HT1080 (cell line): ENCODE results near the gene IL20RA. TPM values are rescaled to one million over a fixed set of nuclear protein-coding genes. Genes with fewer than 3 reads are reported as not detected.

Experiments used
- DNase-seq: peaks from one replicate; pipeline ENCODE4 v3.0.0-alpha.2; 2015; ENCODE audit warnings: low read depth
- total RNA-seq: library from RNA; depleted of rRNA; stranded (reverse); fragments of >200 nt; shearing (Covaris generic); gene quantifications from 2 replicates; pipeline ENCODE4 v1.2.3, GENCODE V29; 2014

The IL20RA gene
- total RNA-seq, 1 experiment from 2014 or later: not detected

DNA sequence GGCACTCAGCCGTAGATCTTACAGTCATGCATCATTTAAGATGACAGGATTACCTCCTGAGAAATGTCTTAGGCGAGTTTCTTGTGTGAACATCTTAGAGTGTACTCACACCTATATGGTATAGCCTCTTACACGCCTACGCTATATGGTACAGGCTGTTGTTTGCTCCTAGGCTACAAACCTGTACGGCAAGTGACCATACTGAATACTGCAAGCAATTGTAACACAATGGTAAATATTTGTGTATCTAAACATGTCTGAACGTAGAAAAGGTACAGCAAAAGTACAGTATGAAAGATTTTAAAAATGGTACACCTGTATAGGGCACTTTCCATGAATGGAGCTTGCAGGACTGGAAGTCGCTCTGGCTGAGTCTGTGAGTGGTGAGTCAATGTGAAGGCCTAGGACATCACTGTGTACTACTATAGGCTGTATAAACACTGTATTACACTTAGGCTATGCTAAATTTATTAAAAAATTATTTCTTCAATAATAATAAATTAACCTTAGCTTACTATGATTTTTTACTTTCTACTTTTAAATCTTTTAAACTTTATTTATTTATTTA is 541 bp upstream of the IL20RA start:
- DNase-seq: no peak

DNA sequence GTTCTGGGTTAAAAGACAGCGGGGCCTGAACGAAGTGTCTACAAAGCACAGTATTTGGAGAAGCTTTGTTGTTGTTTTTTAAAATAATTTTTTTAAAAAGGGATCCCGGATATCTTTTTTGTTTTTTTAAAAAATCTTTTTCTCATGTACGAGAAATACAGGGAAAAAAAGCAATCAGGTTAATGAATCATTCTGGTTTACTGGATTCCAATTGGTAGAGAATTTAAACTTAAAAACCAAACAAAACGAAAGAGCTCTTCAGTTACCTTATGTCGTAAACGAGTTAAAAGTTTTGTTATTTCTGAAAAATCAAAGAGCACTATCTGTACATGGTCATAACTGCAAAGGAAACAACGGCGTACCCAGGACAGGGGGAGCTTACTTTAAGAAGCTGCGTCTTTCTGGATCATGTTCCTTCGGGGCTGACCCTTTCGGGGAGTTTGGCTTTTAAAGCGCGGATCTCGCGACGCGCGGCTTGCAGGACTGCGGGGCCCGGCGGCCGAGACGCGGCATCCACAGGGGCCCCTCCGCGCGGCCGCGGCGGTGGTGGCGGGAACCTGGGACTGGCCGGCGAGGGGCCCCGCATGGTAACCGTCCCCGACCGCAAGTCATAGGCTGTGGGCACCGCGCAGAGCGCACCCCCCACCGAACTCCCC is 927 bp downstream of the IL20RA start:
- DNase-seq: no peak

DNA sequence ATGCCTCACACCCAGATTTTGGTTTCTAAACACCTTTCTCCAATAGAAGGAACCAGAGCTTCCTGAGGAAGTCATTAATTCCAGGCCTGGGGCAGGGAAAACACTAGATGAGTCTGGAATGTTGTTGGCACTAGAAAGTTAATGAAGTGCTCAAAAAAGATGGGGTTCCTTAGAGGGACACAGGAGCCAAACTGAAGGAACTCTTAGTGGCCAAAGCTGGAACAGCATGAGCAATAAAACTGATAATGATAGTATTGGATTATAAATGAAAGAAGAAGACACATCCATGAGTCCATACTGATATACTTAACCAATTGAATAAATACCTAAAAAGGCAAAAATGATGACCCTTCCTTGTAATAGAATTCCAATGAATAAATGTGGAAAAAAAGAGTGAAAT is 4.4 kb downstream of the IL20RA start:
- DNase-seq: no peak

DNA sequence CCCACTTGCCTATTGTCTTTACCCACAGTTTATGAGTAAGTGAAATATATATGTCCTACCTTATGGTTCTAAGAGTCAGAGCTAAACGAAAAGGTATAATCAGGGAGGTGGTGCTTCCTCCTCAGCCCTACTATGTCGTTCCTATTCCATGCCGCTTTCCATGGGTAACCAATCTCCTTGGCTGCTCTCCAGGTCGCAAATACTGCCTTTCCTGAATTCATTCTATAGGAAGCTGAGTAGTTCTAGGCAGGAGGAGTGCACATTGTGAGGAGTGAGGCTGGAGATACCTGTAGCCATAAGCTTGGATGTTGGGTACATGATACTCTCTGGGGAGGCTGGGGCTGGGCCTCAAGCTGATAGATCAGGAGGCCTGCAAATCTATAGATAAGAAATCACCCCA is 5.8 kb downstream of the IL20RA start:
- DNase-seq: no peak

DNA sequence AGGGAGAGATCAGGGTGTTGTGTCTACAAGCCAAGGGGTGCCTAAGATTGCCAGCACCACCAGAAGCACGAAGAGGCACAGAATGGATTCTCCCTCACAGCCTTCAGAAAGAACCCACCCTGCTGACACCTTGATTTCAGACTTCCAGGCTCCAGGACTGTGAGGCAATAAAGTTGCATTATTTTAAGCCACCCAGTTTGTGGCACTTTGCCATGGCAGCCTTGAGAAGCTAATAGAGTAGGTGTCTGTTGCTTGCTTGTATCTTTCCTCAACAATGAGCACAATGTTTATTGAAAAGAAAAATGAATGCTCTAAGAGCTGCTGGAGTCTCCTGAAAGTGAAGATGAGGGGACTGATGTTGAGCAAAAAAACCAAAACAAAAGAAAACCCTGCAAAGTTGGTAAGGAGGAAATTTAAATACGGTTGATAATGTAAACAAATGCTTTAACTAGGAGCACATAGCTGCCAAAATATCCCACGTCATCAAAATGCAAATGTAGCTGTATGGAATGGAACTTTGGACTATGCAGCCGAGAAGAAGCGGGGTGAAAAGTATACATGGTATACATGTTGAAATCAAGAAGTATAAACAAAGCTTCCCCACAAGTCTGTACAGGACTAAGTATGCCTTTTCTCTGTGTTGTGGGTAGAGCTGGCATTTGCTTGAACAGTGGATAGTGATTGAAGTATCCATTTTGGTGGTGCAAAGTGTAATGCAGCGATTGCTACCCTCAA is 8.0 kb downstream of the IL20RA start:
- DNase-seq: no peak

DNA sequence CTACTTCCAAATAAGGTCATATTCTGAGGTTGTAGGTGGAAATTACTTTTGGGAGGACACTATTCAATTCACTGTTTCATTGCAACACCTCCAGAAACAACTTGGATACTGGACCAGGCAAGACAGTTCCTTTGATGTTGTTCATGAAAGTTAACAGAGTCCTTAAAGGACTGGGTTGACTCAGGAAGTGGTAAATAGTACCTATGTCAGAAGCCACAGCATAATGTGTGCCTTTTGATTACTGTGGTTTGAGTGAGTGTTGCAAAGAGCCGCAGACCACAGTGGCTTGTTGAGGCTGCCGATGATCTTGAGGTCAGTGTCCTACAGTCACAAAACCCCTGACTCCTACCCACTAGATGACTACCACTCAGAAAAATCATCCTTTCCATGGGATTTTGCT is 10.9 kb downstream of the IL20RA start:
- peak; percentile 84 for DNase-seq

DNA sequence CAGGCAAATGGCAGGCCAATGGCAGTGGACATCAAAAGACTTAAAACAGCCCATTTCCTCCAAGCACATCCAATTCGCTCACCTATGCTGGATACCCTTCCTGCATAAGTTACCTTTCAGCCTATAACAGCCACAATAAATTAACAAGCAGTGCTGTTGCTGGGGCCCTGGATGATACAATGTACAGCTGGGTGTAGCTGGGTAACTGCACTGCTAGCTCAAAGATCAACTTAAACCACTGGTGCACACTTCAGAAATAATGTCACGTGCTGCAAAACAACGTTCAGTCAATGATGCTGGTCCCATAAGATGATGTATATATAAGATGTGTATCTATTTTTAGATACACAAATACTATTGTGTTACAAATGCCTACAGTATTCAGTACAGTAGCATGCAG is 13.6 kb downstream of the IL20RA start:
- no peak for DNase-seq

DNA sequence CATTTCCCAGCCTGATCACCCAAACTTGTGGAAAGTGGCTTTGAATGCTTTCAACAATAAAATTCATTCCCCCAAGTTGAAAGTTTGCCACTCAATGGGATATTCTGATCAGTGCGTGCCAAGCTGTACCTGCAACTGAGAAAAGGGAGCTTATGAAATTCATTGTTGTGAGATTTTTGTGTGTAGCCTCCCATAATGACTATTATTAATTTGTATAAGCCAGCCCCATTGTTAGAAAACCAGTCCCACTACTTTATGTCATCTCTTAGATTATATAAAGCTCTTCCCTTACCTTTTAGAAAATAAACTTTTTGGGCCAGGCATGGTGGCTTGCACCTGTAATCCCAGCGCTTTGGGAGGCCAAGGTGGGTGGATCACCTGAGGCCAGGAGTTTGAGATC is 15.9 kb downstream of the IL20RA start:
- DNase-seq: no peak

DNA sequence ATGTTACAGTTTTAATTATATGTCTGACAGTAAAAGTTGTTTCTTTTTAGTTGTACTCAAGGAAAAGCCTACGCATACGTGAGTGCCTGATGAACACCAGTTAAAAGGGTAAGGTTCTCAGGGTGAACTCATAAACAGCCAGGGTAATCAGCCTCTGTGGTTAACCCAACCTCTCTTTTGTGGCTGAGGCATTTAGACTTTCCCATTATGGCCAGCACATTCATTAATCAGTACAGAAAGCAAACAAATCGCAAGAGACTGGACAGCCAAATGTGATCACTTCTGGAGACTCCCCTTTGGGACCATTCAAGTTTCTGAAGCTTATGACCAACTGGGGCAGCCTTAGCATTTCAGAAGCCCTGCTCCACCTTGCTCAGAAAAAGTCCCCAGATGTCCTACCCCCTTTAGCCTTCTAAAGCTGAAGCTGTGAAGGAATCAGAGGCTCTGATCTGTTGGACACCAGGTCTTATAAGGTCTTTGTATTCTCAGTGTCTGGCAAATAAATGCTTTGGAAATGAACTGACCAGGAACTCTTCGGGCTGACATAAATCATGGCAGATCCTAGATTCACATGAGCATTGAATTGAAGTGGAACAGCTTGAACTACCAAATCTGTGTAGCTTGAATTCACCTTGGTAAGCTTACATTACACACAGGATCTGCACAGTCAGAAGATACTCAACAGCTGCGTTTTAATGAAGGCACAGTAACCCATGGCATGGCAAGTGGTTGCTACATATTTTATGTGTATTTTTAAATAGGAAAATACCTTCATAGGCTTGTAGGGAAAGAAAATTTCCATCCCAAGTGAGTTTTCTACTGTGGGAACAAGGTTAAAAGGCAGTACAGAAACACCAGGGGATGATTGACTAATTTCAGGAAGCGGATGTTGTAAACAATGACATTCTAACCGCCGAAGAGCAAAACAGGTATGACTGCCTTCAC is 18.7 kb downstream of the IL20RA start:
- peak; percentile 39 for DNase-seq

DNA sequence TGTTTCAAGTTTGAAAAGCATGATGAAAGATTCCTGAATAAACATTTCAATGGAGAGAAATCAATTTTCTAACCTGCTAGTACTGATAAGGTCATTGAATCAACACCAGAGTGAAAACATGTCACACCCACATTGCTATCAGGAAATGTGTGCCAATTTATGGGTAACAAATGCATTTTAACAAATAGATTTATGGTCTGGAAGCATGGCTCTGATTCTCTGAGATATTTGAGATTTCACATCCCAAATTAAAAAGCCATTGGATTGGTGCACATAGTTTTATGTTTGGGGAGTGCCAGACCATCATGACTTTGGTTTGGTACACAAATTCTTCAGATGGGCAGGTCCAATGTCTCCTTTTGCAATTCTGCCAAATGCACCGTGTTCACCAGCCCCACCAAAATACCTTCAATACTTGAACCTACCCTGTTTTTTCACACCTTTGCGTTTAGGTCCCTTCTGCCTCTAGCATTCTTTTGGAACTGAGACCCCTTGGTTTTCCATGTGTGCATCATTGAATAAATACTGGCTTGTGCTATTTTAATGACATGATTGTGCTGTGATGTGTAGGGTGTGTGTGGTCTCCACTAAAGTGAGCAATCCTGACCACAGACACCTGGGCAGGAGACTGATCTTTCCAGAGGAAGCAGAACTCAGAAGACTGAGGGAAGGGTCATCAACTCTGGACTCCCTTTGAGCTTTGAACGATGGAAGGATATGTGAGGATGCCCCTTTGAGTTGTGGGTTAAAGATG is 20.4 kb downstream of the IL20RA start:
- DNase-seq: peak; percentile 19

DNA sequence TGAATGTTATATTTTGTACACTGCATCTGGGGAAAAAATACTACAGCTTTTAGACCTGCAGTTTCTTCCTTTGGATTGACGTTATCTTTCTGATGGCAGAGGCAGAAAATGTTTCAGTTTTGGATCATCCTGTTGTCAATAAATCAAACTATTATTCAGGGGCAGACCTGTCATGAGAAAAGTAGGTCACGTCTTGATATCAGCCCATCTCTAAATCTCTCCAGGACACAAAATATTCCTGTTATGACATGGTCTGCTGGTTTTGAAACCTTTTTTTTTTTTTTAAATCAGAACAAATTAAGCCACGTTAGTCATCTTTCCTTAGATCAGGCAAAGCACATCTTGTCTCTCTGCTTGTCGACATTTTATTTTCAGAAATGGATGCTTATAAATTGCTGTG is 24.0 kb downstream of the IL20RA start:
- DNase-seq: no peak

DNA sequence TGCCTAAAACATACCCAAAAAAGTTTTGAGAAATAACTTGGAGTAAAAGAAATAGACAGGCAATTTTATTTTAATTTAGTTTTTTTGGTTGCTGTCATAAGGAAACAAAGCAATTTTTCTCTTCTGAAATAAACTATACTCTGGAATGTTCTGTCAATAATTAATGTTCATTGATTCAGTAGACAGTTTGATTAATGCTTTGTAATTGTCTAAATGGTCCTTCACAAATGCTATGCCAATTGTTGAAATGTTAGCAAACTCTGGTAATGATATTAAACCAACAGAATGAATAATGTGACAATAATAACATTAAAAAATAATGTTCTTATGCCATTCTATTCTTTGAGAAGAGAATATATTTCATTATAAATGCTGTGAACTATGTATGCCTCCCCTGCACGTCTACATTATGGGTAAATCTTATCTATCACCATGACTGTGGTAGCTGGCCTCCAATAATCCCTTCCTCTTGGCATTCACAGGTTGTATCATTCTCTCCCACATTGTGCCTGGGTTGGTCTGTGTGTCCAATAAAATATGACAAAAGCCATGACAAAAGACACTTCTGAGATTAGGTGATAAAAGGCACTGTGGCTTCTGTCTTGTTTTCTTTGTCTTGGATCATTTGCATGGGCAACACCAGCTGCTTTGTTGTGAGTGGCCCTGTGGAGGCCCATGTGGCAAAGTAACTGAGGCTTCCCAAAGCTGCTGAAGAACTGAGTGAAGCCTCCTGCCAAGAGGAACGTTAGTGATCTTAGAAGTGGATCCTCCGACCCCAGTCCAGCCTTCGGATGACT is 25.1 kb downstream of the IL20RA start:
- no peak for DNase-seq

DNA sequence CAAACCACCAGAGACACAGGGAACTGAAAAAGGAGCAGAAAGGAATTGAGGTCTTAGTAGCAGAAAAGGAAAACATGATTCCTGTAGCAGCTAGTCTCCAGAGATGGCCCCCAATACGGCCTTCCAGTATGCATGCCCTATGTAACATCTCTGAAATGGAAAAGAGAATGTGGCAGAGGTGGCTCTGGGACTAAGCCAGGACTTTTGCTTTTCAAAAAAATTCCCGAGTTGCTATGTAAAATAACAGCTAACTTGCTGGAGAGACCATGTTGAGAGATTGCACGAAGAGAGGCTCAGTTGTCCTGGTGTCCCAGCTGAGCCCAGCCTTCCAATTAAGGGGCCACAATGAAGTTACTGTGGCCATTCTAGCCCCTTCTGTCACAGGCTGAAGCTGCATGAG is 27.7 kb downstream of the IL20RA start:
- no peak for DNase-seq

DNA sequence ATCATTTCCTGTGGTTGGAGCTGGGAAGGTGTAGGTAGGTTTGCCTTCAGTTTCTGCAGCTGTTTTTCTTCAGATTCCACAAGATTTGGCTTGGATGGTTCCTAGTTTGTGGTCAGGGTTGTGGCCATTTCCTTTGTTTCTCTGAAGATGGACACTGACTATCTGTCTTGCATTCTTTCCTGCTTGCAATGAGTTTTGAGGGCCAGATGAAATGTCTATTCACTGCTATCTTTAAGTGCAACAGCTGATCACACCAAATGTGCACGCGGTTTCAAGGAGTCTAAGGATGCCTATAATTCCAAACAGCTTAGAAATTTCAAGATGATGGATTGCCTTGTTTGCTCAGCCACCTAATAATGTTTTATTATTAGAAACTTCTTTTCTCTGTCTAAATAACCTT is 28.4 kb downstream of the IL20RA start:
- DNase-seq: peak; percentile 48

DNA sequence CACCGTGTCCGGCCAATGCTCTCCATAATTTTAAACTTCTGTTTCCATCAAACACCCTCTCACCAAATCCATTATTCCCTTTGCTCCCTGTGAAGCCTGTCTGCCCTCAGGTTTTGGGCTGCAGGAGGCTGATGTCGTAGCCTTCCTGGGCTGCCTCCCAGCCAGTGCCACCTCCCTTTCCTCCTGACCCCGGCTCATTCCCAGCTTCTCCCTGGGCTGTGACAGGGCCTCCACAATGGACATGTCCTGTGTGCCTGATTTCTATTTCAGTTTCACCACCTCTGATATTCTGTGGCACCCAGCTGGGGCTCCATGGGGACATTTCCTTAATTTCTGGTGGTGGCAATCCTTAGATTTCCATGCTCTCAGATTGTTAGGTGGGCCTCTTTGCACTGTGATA is 28.8 kb downstream of the IL20RA start:
- DNase-seq: no peak

DNA sequence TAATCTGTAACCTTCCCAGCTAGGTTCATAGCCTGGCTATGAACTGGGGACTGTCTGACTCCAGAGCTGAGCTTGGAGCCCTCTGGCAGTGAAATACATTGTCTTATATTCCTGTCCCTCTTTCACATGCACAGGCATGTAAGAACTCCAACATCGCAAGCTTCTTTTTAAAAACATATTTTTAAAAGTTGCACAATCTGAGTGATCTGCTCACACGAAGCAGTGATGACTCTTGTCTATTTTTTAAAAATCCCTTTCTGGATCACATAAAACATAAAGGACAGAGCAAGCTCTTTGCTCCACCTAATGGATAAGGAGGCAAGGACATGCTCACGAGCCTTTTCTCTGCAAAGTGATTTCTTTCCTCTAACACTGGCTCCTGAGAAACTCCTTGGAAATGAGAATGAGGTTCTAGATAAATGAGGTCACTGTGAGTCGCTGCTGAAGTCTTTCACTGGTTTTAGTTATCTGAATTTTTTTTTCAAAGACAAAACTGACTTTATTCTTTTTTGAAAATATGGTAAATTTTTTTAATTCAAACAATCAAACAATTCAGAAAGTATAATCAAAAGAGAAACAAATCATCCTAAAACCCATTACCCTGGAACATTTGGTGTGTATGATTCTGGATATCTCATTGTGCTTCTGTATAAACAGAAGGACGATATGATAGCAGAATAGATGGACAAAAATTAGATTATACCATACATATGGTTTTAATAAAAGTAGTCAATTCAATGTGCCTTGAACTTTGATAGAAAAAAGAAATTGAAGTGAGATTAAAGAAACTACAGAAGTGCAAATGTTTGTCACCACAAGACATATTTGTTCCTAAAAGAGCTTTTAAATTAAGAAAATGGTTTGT is 30.8 kb downstream of the IL20RA start:
- DNase-seq: peak; percentile 63

DNA sequence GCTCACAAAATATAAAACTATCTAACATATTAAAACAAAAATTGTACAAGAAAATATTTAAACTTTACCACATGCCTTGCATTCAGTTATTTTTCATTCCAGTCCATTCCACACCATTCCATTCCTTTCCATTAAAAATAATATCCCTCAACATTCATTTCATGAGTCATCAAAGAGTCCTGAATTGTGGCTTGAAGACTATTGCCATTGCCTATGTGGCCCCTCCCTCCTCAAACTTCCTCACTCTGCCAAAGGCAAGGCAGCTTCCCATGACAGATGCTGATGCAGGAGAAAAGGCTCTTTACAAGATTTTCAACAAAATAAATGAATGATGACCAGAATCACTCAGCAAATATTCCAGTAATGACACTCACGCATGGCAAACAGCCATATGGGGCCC is 31.7 kb downstream of the IL20RA start:
- peak; percentile 70 for DNase-seq

DNA sequence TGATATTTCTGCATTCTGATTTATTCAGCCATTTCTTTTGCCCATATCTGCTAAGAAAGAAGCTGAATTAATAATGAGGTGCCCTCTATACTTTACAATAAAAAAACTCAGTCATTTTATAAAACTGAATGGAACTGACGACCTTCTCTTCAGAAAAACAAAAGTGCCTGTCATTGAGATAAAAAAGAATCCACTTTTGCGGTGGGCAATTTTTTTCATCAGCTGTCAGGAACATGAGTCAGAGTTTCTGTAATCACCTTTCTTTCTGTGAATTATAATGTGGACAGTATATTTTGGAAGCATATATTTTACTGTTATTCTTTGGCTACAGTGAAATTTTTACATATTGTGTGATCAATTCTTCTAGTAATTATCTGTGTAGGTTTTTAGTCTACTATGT is 33.4 kb downstream of the IL20RA start:
- DNase-seq: peak; percentile 34

DNA sequence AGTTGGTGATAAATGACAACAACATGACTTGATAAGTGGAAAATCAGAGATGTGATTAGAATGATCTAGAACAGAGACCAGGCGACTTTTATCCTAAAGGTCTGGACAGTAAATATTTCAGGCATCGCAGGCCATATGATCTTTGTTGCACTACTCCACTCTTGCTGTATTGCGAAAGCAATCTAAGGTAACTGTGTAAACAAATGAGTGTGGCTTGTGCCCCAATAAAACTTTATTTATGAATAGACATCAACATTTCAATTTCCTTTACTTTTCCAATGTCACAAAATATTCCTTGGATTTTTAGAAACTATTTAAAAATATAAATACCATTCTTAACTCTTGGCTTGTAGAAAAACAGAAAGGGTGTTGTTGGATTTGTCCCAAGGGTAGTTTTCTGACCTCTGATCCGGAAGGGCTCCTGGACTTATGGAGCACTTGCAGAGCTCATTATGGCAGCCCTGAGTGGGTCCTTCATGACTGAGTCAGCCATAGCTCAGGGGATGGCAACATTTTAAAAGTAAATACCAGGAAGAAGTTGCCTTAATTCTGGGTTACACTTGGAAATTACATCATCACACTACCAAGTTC is 34.5 kb downstream of the IL20RA start:
- DNase-seq: no peak
